ENCODE data around the gene ZYX. TPM values are rescaled to one million over a fixed set of nuclear protein-coding genes. Genes with fewer than 3 reads are reported as not detected.

The ZYX gene
- total and polyA plus RNA-seq, 9 of the 15 experiments (the other 6 are each of a cell fraction or from before 2014, with no cell fraction given) = 1.8 to 130 (median 15.7) TPM

DNA sequence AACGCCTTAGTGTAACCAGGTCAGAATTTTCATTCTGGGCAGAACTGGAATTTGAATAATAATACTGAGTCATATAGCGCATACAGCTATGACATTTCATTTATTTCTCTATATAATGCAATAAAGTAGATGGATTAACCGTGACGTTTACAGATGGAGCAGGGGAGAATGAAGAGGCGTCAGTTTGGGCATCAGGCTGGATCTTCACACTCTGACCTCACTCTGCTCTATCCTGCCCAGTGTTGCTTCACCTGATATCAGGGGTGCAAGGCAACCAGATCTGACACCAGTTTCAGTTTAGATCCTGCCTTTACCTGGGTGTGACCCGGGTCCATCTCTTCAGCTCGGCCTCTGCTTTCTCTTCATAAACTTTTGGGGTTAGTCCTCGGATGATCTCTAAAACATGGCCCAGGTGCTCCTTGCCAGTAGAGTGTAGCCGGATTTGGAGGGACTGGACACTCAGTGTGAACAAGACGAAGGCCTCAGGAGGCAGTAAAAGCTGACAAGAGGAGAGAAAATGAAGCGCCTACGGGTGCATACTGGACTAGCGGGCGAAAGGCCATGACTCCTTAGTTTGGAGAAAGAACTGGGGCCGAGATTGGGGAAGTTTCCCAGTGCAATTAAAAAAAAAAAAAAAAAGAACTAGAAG lies 1.4 kb upstream of the ZYX start (continued):
- peak; percentile 90 for TF ChIP-seq MGA (IDR thresholded peaks at IDR 0.05)
- TF ChIP-seq BDP1 (IDR thresholded peaks at IDR 0.05; ENCODE audit: insufficient read depth, insufficient read length) = no peak
- no peak for TF ChIP-seq SRSF9 (IDR thresholded peaks at IDR 0.05; ENCODE audit: borderline replicate concordance, low read depth, low read length)
- TF ChIP-seq, protein P1, sequence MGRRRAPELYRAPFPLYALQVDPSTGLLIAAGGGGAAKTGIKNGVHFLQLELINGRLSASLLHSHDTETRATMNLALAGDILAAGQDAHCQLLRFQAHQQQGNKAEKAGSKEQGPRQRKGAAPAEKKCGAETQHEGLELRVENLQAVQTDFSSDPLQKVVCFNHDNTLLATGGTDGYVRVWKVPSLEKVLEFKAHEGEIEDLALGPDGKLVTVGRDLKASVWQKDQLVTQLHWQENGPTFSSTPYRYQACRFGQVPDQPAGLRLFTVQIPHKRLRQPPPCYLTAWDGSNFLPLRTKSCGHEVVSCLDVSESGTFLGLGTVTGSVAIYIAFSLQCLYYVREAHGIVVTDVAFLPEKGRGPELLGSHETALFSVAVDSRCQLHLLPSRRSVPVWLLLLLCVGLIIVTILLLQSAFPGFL (CRISPR knock-in tag; IDR thresholded peaks at IDR 0.05) = 0 out of 2 replicates have a peak, but pooled peaks have one; percentile 21
- TF ChIP-seq C11orf30 (IDR thresholded peaks at IDR 0.05; ENCODE audit: low read depth) = no peak
- TF ChIP-seq PHF8 (IDR thresholded peaks at IDR 0.05; ENCODE audit: borderline replicate concordance, low read length) = no peak
- TF ChIP-seq ILF3 (IDR thresholded peaks at IDR 0.05; ENCODE audit: borderline replicate concordance) = no peak
- 0 out of 2 replicates have a peak, but pooled peaks have one; percentile 6 for TF ChIP-seq ZNF316 (IDR thresholded peaks at IDR 0.05)
- no peak for TF ChIP-seq ZNF274 (IDR thresholded peaks at IDR 0.05; ENCODE audit: borderline replicate concordance, low read depth, low read length)
- TF ChIP-seq ZBTB8A (IDR thresholded peaks at IDR 0.05; ENCODE audit: partially characterized antibody) = no peak
- peak in 1 of 2 experiments; percentile 39; a peak in 1 of 4 replicates for TF ChIP-seq ARNT (IDR thresholded peaks at IDR 0.05)
- TF ChIP-seq ESRRB (CRISPR knock-in tag; IDR thresholded peaks at IDR 0.05; ENCODE audit: borderline replicate concordance) = no peak
- 0 out of 2 replicates have a peak, but pooled peaks have one; percentile 61 for TF ChIP-seq FOXK1 (CRISPR knock-in tag; IDR thresholded peaks at IDR 0.05; ENCODE audit: borderline replicate concordance)
- no peak for TF ChIP-seq RBM15 (IDR thresholded peaks at IDR 0.05; ENCODE audit: insufficient read depth, low read length)
- no peak for TF ChIP-seq TSC22D4 (tag; IDR thresholded peaks at IDR 0.05)

Measured in K562 (cell line).